Measurements from ENCODE around the gene DMTF1.
"Not testable (repeated sequence)": the region's sequence is repeated elsewhere in the genome, so short reads cannot be mapped to it uniquely, and the experiment has no call there.

Gene DMTF1

GRCh38 chr7:87187120-87187519 is 34.9 kb downstream of the DMTF1 start:
- DNase-seq (ENCODE audit: low read depth) = no peak
- H3K4me3 ChIP-seq (ENCODE audit: low read depth, low read length) = no peak overlapping the region

- DNase-seq (ENCODE audit: low read depth) = no peak
- H3K4me3 ChIP-seq (ENCODE audit: low read depth, low read length) = no peak overlapping the region
Measured at GRCh38 chr7:87188930-87189329, 36.7 kb downstream of the DMTF1 start.

- DNase-seq (ENCODE audit: low read depth) = no peak
- H3K4me3 ChIP-seq (ENCODE audit: low read depth, low read length) = no peak overlapping the region
Measured at GRCh38 chr7:87190783-87191182, 38.5 kb downstream of the DMTF1 start.

- no peak for DNase-seq (ENCODE audit: low read depth)
- no peak overlapping the region for H3K4me3 ChIP-seq (ENCODE audit: low read depth, low read length)
Measured at GRCh38 chr7:87192784-87193487, 40.7 kb downstream of the DMTF1 start.

GRCh38 chr7:87193912-87194311 is 41.7 kb downstream of the DMTF1 start:
- no peak overlapping the region for H3K4me3 ChIP-seq (ENCODE audit: low read depth, low read length)
- DNase-seq (ENCODE audit: low read depth) = no peak

GRCh38 chr7:87199241-87199640 is 47.0 kb downstream of the DMTF1 start:
- no peak overlapping the region for H3K4me3 ChIP-seq (ENCODE audit: low read depth, low read length)
- no peak for DNase-seq (ENCODE audit: low read depth)

- no peak overlapping the region for H3K4me3 ChIP-seq (ENCODE audit: low read depth, low read length)
- no peak for DNase-seq (ENCODE audit: low read depth)
Measured at GRCh38 chr7:87199700-87200450, 47.6 kb downstream of the DMTF1 start.

GRCh38 chr7:87202208-87202607 is 50.0 kb downstream of the DMTF1 start:
- H3K4me3 ChIP-seq (ENCODE audit: low read depth, low read length) = no peak overlapping the region
- DNase-seq (ENCODE audit: low read depth) = no peak

- DNase-seq (ENCODE audit: low read depth) = no peak
- no peak overlapping the region for H3K4me3 ChIP-seq (ENCODE audit: low read depth, low read length)
Measured at GRCh38 chr7:87202705-87203104, 50.5 kb downstream of the DMTF1 start.

- DNase-seq (ENCODE audit: low read depth); H3K4me3 ChIP-seq (ENCODE audit: low read depth, low read length): not testable (repeated sequence)
Measured at GRCh38 chr7:87203929-87204328, 51.7 kb downstream of the DMTF1 start.

- no peak for DNase-seq (ENCODE audit: low read depth)
- no peak overlapping the region for H3K4me3 ChIP-seq (ENCODE audit: low read depth, low read length)
Measured at GRCh38 chr7:87204933-87205332, 52.7 kb downstream of the DMTF1 start.

GRCh38 chr7:87205701-87206100 is 53.4 kb downstream of the DMTF1 start:
- not testable (repeated sequence) for H3K4me3 ChIP-seq (ENCODE audit: low read depth, low read length); DNase-seq (ENCODE audit: low read depth)

- no peak overlapping the region for H3K4me3 ChIP-seq (ENCODE audit: low read depth, low read length)
- DNase-seq (ENCODE audit: low read depth) = no peak
Measured at GRCh38 chr7:87206361-87206760, 54.1 kb downstream of the DMTF1 start.

GRCh38 chr7:87209295-87209924 is 57.2 kb downstream of the DMTF1 start:
- DNase-seq (ENCODE audit: low read depth) = no peak
- no peak overlapping the region for H3K4me3 ChIP-seq (ENCODE audit: low read depth, low read length)

GRCh38 chr7:87210506-87210905 is 58.3 kb downstream of the DMTF1 start:
- H3K4me3 ChIP-seq (ENCODE audit: low read depth, low read length) = no peak overlapping the region
- no peak for DNase-seq (ENCODE audit: low read depth)

GRCh38 chr7:87212498-87212897 is 60.2 kb downstream of the DMTF1 start:
- H3K4me3 ChIP-seq (ENCODE audit: low read depth, low read length) = no peak overlapping the region
- DNase-seq (ENCODE audit: low read depth) = no peak

- no peak overlapping the region for H3K4me3 ChIP-seq (ENCODE audit: low read depth, low read length)
- no peak for DNase-seq (ENCODE audit: low read depth)
Measured at GRCh38 chr7:87213252-87213651, 61.0 kb downstream of the DMTF1 start.

- H3K4me3 ChIP-seq (ENCODE audit: low read depth, low read length) = no peak overlapping the region
- no peak for DNase-seq (ENCODE audit: low read depth)
Measured at GRCh38 chr7:87213811-87214210, 61.6 kb downstream of the DMTF1 start.

- no peak for DNase-seq (ENCODE audit: low read depth)
- no peak overlapping the region for H3K4me3 ChIP-seq (ENCODE audit: low read depth, low read length)
Measured at GRCh38 chr7:87215046-87215445, 62.8 kb downstream of the DMTF1 start.

GRCh38 chr7:87216701-87217508 is 64.7 kb downstream of the DMTF1 start:
- H3K4me3 ChIP-seq (ENCODE audit: low read depth, low read length) = no peak overlapping the region
- DNase-seq (ENCODE audit: low read depth) = no peak

Data from skeletal muscle cell (primary cell).